Endodermal cell (in vitro differentiated cells): ENCODE results near the gene XRN2. TPM values are rescaled to one million over a fixed set of nuclear protein-coding genes. Genes with fewer than 3 reads are reported as not detected.

ENCODE experiments used
- DNase-seq: peaks from one replicate; pipeline ENCODE4 v3.0.0-alpha.2; 2017
- H3K27ac ChIP-seq: 2 replicates; pipeline ENCODE4 v1.5.1; 2013; ENCODE audit warnings: mild to moderate bottlenecking, low read depth, low read length, moderate library complexity
- H3K27me3 ChIP-seq: 2 replicates; pipeline ENCODE4 v1.6.1; 2013; ENCODE audit warnings: mild to moderate bottlenecking, low read length, moderate library complexity; ENCODE audit not compliant: insufficient read depth, control insufficient read depth, poor library complexity, severe bottlenecking
- H3K36me3 ChIP-seq: 2 replicates; pipeline ENCODE4 v1.7.0; 2013; ENCODE audit warnings: mild to moderate bottlenecking, low read length, moderate library complexity; ENCODE audit not compliant: control insufficient read depth, insufficient read depth
- H3K4me1 ChIP-seq: one replicate; pipeline ENCODE4 v1.7.0; 2013; ENCODE audit warnings: low read length; ENCODE audit not compliant: control insufficient read depth, insufficient read depth
- H3K4me3 ChIP-seq: 2 replicates; pipeline ENCODE4 v1.5.1; 2013; ENCODE audit warnings: mild to moderate bottlenecking, low read length, moderate library complexity
- H3K9ac ChIP-seq: 2 replicates; pipeline ENCODE4 v1.6.1; 2013; ENCODE audit warnings: mild to moderate bottlenecking, low read length, moderate library complexity; ENCODE audit not compliant: poor library complexity, severe bottlenecking; ENCODE audit errors: extremely low read depth
- H3K9me3 ChIP-seq: 2 replicates; pipeline ENCODE4 v1.6.1; 2013; ENCODE audit warnings: mild to moderate bottlenecking, low read length, moderate library complexity; ENCODE audit not compliant: control insufficient read depth
- H3K27ac Mint-ChIP-seq: 2 replicates; pipeline ENCODE4 v1.8.0; 2020; ENCODE audit warnings: mixed read lengths
- H3K27me3 Mint-ChIP-seq: 2 replicates; pipeline ENCODE4 v1.8.0; 2021; ENCODE audit warnings: mild to moderate bottlenecking, mixed read lengths; ENCODE audit not compliant: insufficient read depth
- H3K36me3 Mint-ChIP-seq: 2 replicates; pipeline ENCODE4 v1.8.0; 2020; ENCODE audit warnings: low read depth, mixed read lengths
- H3K4me1 Mint-ChIP-seq: 2 replicates; pipeline ENCODE4 v1.8.0; 2020; ENCODE audit warnings: mixed read lengths
- H3K4me3 Mint-ChIP-seq: 2 replicates; pipeline ENCODE4 v1.8.0; 2020; ENCODE audit warnings: mild to moderate bottlenecking, moderate library complexity, mixed read lengths
- H3K9me3 Mint-ChIP-seq: 2 replicates; pipeline ENCODE4 v1.8.0; 2020; ENCODE audit warnings: mild to moderate bottlenecking, mixed read lengths
- CTCF ChIP-seq: fragments of 200-600 bp; sonication (generic); conservative IDR thresholded peaks from 2 replicates; pipeline ENCODE4 v1.5.0; 2021; ENCODE audit warnings: antibody characterized with exemption, mild to moderate bottlenecking
- WGBS, 2 experiments: methylation state at CpG; one replicate each; pipeline versions ENCODE4 v1.1.5 to v1.1.7; 2013; ENCODE audit warnings: missing lambda C conversion rate in 2 of 2, mixed read lengths in 1 of 2; ENCODE audit not compliant: insufficient coverage in 1 of 2, insufficient read length in 1 of 2; 5-methylcytosine and 5-hydroxymethylcytosine counted together
- long read RNA-seq, 4 experiments: library from polyadenylated mRNA in 2 of 4; library from RNA in 1 of 4; library from capped mRNA in 1 of 4; stranded (forward) in 3 of 4; unstranded in 1 of 4; transcript quantifications; one replicate each; pipeline ENCODE4 v2.0.0, GENCODE V29; 2020 to 2021; ENCODE audit warnings: inconsistent platforms in 1 of 4
- polyA plus RNA-seq, 2 experiments: library from polyadenylated mRNA; stranded (reverse); fragments of 50-300 nt; gene quantifications; one replicate each; pipeline ENCODE4 v1.2.3, GENCODE V29; 2013
- total RNA-seq, 2 donors: library from RNA; stranded (reverse); fragmentation: NEBNext Ultra II Directional in 1 of 2; extraction: Animal tissue kit (Norgen Biotek cat#: 25700) in 1 of 2; gene quantifications; 2 replicates in 1 of 2; 3 replicates in 1 of 2; pipeline ENCODE4 v1.2.1, GENCODE V29; 2021

XRN2 gene
- total RNA-seq: 100 to 1,000 TPM in 1 of 2 donors, 10 to 100 TPM in 1; 91.5 to 101 TPM
- 100 TPM for polyA plus RNA-seq (2013, experiment 1 of 2)
- 95.6 TPM for polyA plus RNA-seq (2013, experiment 2 of 2)
- long read RNA-seq, experiment 1, transcript XRN2-201 (30 exons, 3,437 nt): major isoform, 20 of 73 reads
- long read RNA-seq, experiment 1, partial matches to known transcripts: 34 of 73 reads
- long read RNA-seq, experiment 1, other reads (novel, unspliced or antisense): 19 of 73 reads
- long read RNA-seq, experiment 2, transcript XRN2-201 (30 exons, 3,437 nt): major isoform, 185 of 238 reads
- long read RNA-seq, experiment 2, partial matches to known transcripts: 18 of 238 reads
- long read RNA-seq, experiment 2, other reads (novel, unspliced or antisense): 35 of 238 reads
- long read RNA-seq, experiment 3, transcript XRN2-201 (30 exons, 3,437 nt): major isoform, 544 of 878 reads
- long read RNA-seq, experiment 3, partial matches to known transcripts: 225 of 878 reads
- long read RNA-seq, experiment 3, other reads (novel, unspliced or antisense): 109 of 878 reads
- long read RNA-seq, experiment 4, transcript XRN2-201 (30 exons, 3,437 nt): major isoform, 21 of 132 reads
- long read RNA-seq, experiment 4, partial matches to known transcripts: 97 of 132 reads
- long read RNA-seq, experiment 4, other reads (novel, unspliced or antisense): 14 of 132 reads

GRCh38 chr20:21303061-21303871 lies at the start of gene XRN2:
Gene XRN2, plus strand, starts transcription at chr20:21303331. Its CDS starts 68 bp downstream, at chr20:21303399.
- Histone ChIP-seq H3K4me1 (peaks cover 6% of the 10 kb centered on the region), H3K9me3 (no peaks in the 10 kb centered on the region), H3K36me3 (no peaks in the 10 kb centered on the region), H3K27me3 (no peaks in the 10 kb centered on the region), H3K9ac (peak within 1 kb of the TSS; percentile 88), H3K4me3 (peak within 1 kb of the TSS; percentile 93), H3K27ac (peak within 1 kb of the TSS; percentile 99)
- H3K9me3 Mint-ChIP-seq: no peaks in the 10 kb centered on the region
- peaks cover 9% of the 10 kb centered on the region for H3K36me3 Mint-ChIP-seq
- H3K27ac Mint-ChIP-seq: peak within 1 kb of the TSS; percentile 100
- H3K27me3 Mint-ChIP-seq: no peaks in the 10 kb centered on the region
- DNase-seq: peak; percentile 98
- peaks cover 16% of the 10 kb centered on the region for H3K4me1 Mint-ChIP-seq
- TF ChIP-seq CTCF: no peak
- WGBS, 2 experiments: 0% methylated on average over 28 to 87 of the region's 87 CpGs
- peak within 1 kb of the TSS; percentile 97 for H3K4me3 Mint-ChIP-seq

GRCh38 chr20:21257192-21257591 lies 45.9 kb upstream of the XRN2 start:
- no peaks in the 10 kb centered on the region for H3K9me3 Mint-ChIP-seq
- no peaks in the 10 kb centered on the region for H3K27me3 Mint-ChIP-seq
- H3K36me3 ChIP-seq: no peaks in the 10 kb centered on the region
- no peaks in the 10 kb centered on the region for H3K4me1 Mint-ChIP-seq
- no peak for TF ChIP-seq CTCF
- 83 to 93% methylated on average over 1 to 3 of the region's 3 CpGs for WGBS, 2 experiments
- no peak overlapping the region for H3K9ac ChIP-seq
- no peak overlapping the region for H3K4me3 Mint-ChIP-seq
- no peaks in the 10 kb centered on the region for H3K27me3 ChIP-seq
- H3K27ac ChIP-seq: no peak overlapping the region
- no peaks in the 10 kb centered on the region for H3K9me3 ChIP-seq
- no peaks in the 10 kb centered on the region for H3K36me3 Mint-ChIP-seq
- no peak overlapping the region for H3K4me3 ChIP-seq
- DNase-seq: no peak
- H3K27ac Mint-ChIP-seq: no peak overlapping the region
- no peaks in the 10 kb centered on the region for H3K4me1 ChIP-seq

DNA sequence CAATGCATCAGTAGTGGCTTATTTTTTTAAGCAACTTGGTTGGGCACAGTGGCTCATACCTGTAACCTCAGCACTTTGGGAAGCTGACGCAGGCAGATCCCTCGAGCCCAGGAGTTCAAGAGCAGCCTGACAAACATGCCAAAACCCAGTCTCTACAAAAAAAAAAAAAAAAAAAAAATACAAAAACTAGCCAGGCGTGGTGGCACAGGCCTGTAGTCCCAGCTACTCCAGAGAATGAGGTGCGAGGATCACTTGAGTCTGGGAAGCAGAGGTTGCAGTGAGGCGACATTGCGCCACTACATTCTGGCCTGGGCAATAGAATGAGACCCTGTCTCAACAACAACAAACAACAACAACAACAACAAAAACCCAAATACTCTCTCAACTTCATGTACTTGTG lies 44.7 kb upstream of the XRN2 start:
- no peaks in the 10 kb centered on the region for H3K36me3 ChIP-seq
- Mint-ChIP-seq H3K27ac (no peak overlapping the region), H3K27me3 (no peaks in the 10 kb centered on the region), H3K4me1 (no peaks in the 10 kb centered on the region), H3K9me3 (no peaks in the 10 kb centered on the region), H3K36me3 (no peaks in the 10 kb centered on the region), H3K4me3 (no peak overlapping the region)
- H3K27ac ChIP-seq: no peak overlapping the region
- no peak for DNase-seq
- no peaks in the 10 kb centered on the region for H3K4me1 ChIP-seq
- H3K4me3 ChIP-seq: no peak overlapping the region
- no peak overlapping the region for H3K9ac ChIP-seq
- no peaks in the 10 kb centered on the region for H3K27me3 ChIP-seq
- 70 to 88% methylated on average over 2 to 6 of the region's 6 CpGs for WGBS, 2 experiments
- TF ChIP-seq CTCF: no peak
- H3K9me3 ChIP-seq: no peaks in the 10 kb centered on the region
